ENCODE results near the gene WWOX.

WWOX gene

GRCh38 chr16:78264642-78265041 is 165.2 kb downstream of the WWOX start:
- Histone ChIP-seq H3K27me3 (ENCODE audit: control insufficient read depth, insufficient read depth, low read length) (no peaks in the 10 kb centered on the region), H3K36me3 (ENCODE audit: control insufficient read depth, insufficient read depth, low read length) (no peaks in the 10 kb centered on the region), H3K4me1 (ENCODE audit: control insufficient read depth, insufficient read depth, low read length) (no peaks in the 10 kb centered on the region), H3K9me3 (ENCODE audit: control insufficient read depth, insufficient read depth, low read length) (peaks cover 5% of the 10 kb centered on the region), H3K4me3 (ENCODE audit: low read depth, low read length) (no peak overlapping the region), H3K9ac (ENCODE audit: low read depth, low read length) (no peak overlapping the region)

- Histone ChIP-seq H3K9me3 (ENCODE audit: control insufficient read depth, insufficient read depth, low read length) (peaks cover 3% of the 10 kb centered on the region), H3K27me3 (ENCODE audit: control insufficient read depth, insufficient read depth, low read length) (no peaks in the 10 kb centered on the region), H3K4me1 (ENCODE audit: control insufficient read depth, insufficient read depth, low read length) (peaks cover under 1% of the 10 kb centered on the region), H3K9ac (ENCODE audit: low read depth, low read length) (no peak overlapping the region), H3K4me3 (ENCODE audit: low read depth, low read length) (no peak overlapping the region), H3K36me3 (ENCODE audit: control insufficient read depth, insufficient read depth, low read length) (no peaks in the 10 kb centered on the region)
Measured at GRCh38 chr16:78269256-78269655, 169.8 kb downstream of the WWOX start.

DNA sequence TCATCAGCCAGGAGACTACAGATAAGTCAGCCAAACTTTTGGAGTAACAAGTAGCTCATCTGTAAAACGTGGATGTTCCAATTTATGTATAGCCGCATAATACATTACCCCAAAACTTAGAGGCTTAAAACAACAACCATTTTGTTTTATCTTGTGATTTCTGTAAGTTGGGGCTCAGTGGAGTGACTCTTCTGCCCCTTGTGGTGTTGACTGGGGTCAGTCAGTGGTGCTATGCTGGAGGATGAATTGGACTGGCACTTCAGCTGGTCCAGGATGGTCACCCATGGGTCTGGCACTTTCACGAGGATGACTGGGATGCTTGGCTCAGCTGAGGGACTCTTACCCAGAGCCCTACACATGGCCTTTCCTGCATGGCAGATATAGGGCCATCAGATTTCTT is 172.5 kb downstream of the WWOX start:
- H3K4me3 ChIP-seq (ENCODE audit: low read depth, low read length) = no peak overlapping the region
- H3K9ac ChIP-seq (ENCODE audit: low read depth, low read length) = no peak overlapping the region
- no peaks in the 10 kb centered on the region for H3K9me3 ChIP-seq (ENCODE audit: control insufficient read depth, insufficient read depth, low read length)
- H3K4me1 ChIP-seq (ENCODE audit: control insufficient read depth, insufficient read depth, low read length) = peaks cover 22% of the 10 kb centered on the region
- no peaks in the 10 kb centered on the region for H3K27me3 ChIP-seq (ENCODE audit: control insufficient read depth, insufficient read depth, low read length)
- no peaks in the 10 kb centered on the region for H3K36me3 ChIP-seq (ENCODE audit: control insufficient read depth, insufficient read depth, low read length)

- Histone ChIP-seq H3K4me1 (ENCODE audit: control insufficient read depth, insufficient read depth, low read length) (peaks cover 36% of the 10 kb centered on the region), H3K9ac (ENCODE audit: low read depth, low read length) (no peak overlapping the region), H3K27me3 (ENCODE audit: control insufficient read depth, insufficient read depth, low read length) (no peaks in the 10 kb centered on the region), H3K9me3 (ENCODE audit: control insufficient read depth, insufficient read depth, low read length) (no peaks in the 10 kb centered on the region), H3K4me3 (ENCODE audit: low read depth, low read length) (no peak overlapping the region), H3K36me3 (ENCODE audit: control insufficient read depth, insufficient read depth, low read length) (no peaks in the 10 kb centered on the region)
Measured at GRCh38 chr16:78274771-78275170, 175.3 kb downstream of the WWOX start.

- peaks cover 36% of the 10 kb centered on the region for H3K4me1 ChIP-seq (ENCODE audit: control insufficient read depth, insufficient read depth, low read length)
- no peak overlapping the region for H3K9ac ChIP-seq (ENCODE audit: low read depth, low read length)
- no peaks in the 10 kb centered on the region for H3K9me3 ChIP-seq (ENCODE audit: control insufficient read depth, insufficient read depth, low read length)
- no peaks in the 10 kb centered on the region for H3K36me3 ChIP-seq (ENCODE audit: control insufficient read depth, insufficient read depth, low read length)
- no peaks in the 10 kb centered on the region for H3K27me3 ChIP-seq (ENCODE audit: control insufficient read depth, insufficient read depth, low read length)
- no peak overlapping the region for H3K4me3 ChIP-seq (ENCODE audit: low read depth, low read length)
Measured at GRCh38 chr16:78275420-78275819, 176.0 kb downstream of the WWOX start.

- Histone ChIP-seq H3K9ac (ENCODE audit: low read depth, low read length) (no peak overlapping the region), H3K4me3 (ENCODE audit: low read depth, low read length) (no peak overlapping the region), H3K9me3 (ENCODE audit: control insufficient read depth, insufficient read depth, low read length) (no peaks in the 10 kb centered on the region), H3K4me1 (ENCODE audit: control insufficient read depth, insufficient read depth, low read length) (peaks cover 36% of the 10 kb centered on the region), H3K27me3 (ENCODE audit: control insufficient read depth, insufficient read depth, low read length) (no peaks in the 10 kb centered on the region), H3K36me3 (ENCODE audit: control insufficient read depth, insufficient read depth, low read length) (no peaks in the 10 kb centered on the region)
Measured at GRCh38 chr16:78277321-78278055, 178.0 kb downstream of the WWOX start.

DNA sequence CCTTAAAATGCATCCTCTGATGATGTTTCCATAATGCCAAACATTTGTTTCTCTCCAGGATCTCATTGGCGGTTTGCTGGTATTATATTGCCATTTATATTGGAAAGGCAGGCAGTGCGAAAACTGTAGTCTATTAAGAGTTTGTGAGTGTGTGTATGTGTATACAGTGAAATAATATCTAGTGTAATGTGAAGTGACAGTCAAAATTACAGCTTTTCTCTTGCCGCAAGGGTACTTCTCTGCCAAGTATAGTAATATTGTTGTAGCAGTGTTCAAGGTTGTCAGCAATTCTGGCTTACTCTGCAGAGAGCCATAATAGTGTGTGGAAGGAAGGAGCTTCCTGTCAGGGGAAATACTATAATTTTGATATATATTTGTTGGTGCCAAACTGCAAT is 178.6 kb downstream of the WWOX start:
- no peaks in the 10 kb centered on the region for H3K27me3 ChIP-seq (ENCODE audit: control insufficient read depth, insufficient read depth, low read length)
- H3K4me1 ChIP-seq (ENCODE audit: control insufficient read depth, insufficient read depth, low read length) = peaks cover 36% of the 10 kb centered on the region
- H3K9me3 ChIP-seq (ENCODE audit: control insufficient read depth, insufficient read depth, low read length) = no peaks in the 10 kb centered on the region
- H3K4me3 ChIP-seq (ENCODE audit: low read depth, low read length) = no peak overlapping the region
- H3K9ac ChIP-seq (ENCODE audit: low read depth, low read length) = no peak overlapping the region
- H3K36me3 ChIP-seq (ENCODE audit: control insufficient read depth, insufficient read depth, low read length) = no peaks in the 10 kb centered on the region

DNA sequence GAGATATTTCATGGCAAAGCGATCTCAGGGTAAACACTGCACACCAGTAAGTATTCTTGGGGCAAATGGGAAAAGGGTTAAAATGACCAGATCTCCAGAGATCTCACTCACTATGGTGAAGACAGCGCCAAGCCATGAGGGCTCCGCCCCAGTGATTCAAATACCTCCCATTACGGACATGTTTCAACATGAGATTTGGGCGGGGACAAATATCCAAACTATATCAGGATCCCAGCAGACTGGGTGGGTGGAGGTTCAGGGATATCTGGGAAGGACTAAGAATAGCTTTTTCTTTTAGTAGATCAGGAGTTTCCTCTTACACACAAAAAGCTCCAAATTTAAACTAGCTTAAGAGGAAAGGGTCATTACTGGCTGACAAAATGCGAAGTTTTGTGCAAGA is 181.7 kb downstream of the WWOX start:
- no peak overlapping the region for H3K4me3 ChIP-seq (ENCODE audit: low read depth, low read length)
- H3K27me3 ChIP-seq (ENCODE audit: control insufficient read depth, insufficient read depth, low read length) = no peaks in the 10 kb centered on the region
- H3K9ac ChIP-seq (ENCODE audit: low read depth, low read length) = no peak overlapping the region
- peaks cover 26% of the 10 kb centered on the region for H3K4me1 ChIP-seq (ENCODE audit: control insufficient read depth, insufficient read depth, low read length)
- no peaks in the 10 kb centered on the region for H3K9me3 ChIP-seq (ENCODE audit: control insufficient read depth, insufficient read depth, low read length)
- H3K36me3 ChIP-seq (ENCODE audit: control insufficient read depth, insufficient read depth, low read length) = no peaks in the 10 kb centered on the region

GRCh38 chr16:78283548-78284251 is 184.2 kb downstream of the WWOX start:
- Histone ChIP-seq H3K9me3 (ENCODE audit: control insufficient read depth, insufficient read depth, low read length) (no peaks in the 10 kb centered on the region), H3K4me3 (ENCODE audit: low read depth, low read length) (no peak overlapping the region), H3K27me3 (ENCODE audit: control insufficient read depth, insufficient read depth, low read length) (no peaks in the 10 kb centered on the region), H3K4me1 (ENCODE audit: control insufficient read depth, insufficient read depth, low read length) (peaks cover 4% of the 10 kb centered on the region), H3K36me3 (ENCODE audit: control insufficient read depth, insufficient read depth, low read length) (no peaks in the 10 kb centered on the region), H3K9ac (ENCODE audit: low read depth, low read length) (no peak overlapping the region)

- Histone ChIP-seq H3K4me3 (ENCODE audit: low read depth, low read length) (no peak overlapping the region), H3K4me1 (ENCODE audit: control insufficient read depth, insufficient read depth, low read length) (peaks cover 6% of the 10 kb centered on the region), H3K9ac (ENCODE audit: low read depth, low read length) (no peak overlapping the region)
Measured at GRCh38 chr16:78284326-78284725, 184.9 kb downstream of the WWOX start.

GRCh38 chr16:78284957-78285434 is 185.5 kb downstream of the WWOX start:
- no peak overlapping the region for H3K4me3 ChIP-seq (ENCODE audit: low read depth, low read length)
- no peaks in the 10 kb centered on the region for H3K9me3 ChIP-seq (ENCODE audit: control insufficient read depth, insufficient read depth, low read length)
- no peak overlapping the region for H3K9ac ChIP-seq (ENCODE audit: low read depth, low read length)
- peaks cover 13% of the 10 kb centered on the region for H3K4me1 ChIP-seq (ENCODE audit: control insufficient read depth, insufficient read depth, low read length)
- H3K36me3 ChIP-seq (ENCODE audit: control insufficient read depth, insufficient read depth, low read length) = no peaks in the 10 kb centered on the region
- H3K27me3 ChIP-seq (ENCODE audit: control insufficient read depth, insufficient read depth, low read length) = no peaks in the 10 kb centered on the region

More at GRCh38 chr16:78284326-78284725, 184.9 kb downstream of the WWOX start:
- Histone ChIP-seq H3K36me3 (ENCODE audit: control insufficient read depth, insufficient read depth, low read length) (no peaks in the 10 kb centered on the region), H3K9me3 (ENCODE audit: control insufficient read depth, insufficient read depth, low read length) (no peaks in the 10 kb centered on the region), H3K27me3 (ENCODE audit: control insufficient read depth, insufficient read depth, low read length) (no peaks in the 10 kb centered on the region)

DNA sequence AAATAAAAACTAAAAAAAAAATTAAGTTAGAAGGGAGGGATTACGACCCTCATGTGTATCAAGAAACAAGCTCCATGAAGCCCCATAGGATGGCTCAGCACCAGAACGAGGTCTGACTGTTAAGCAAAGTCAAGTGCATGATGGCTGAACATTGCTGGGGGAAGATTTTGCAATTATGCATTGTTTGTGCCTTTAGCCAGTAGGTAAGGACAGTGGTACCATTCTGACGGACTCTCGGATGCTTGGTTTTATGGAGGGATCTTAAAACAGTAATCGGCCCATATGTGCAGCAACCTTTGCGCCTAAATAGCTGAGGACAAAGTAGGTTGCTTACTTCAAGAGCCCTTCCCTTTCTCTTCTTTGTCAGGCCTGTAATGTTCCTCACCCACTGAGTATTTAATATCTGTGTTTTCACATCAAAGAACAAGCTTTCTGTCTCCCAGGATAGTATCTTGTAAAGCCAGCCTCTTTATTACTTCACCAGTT is 186.0 kb downstream of the WWOX start:
- Histone ChIP-seq H3K4me1 (ENCODE audit: control insufficient read depth, insufficient read depth, low read length) (peaks cover 16% of the 10 kb centered on the region), H3K9ac (ENCODE audit: low read depth, low read length) (no peak overlapping the region), H3K36me3 (ENCODE audit: control insufficient read depth, insufficient read depth, low read length) (no peaks in the 10 kb centered on the region), H3K4me3 (ENCODE audit: low read depth, low read length) (no peak overlapping the region), H3K27me3 (ENCODE audit: control insufficient read depth, insufficient read depth, low read length) (no peaks in the 10 kb centered on the region), H3K9me3 (ENCODE audit: control insufficient read depth, insufficient read depth, low read length) (no peaks in the 10 kb centered on the region)
